Liver (tissue), 9 donors: Measurements from ENCODE around the gene SYNJ2. TPM values are rescaled to one million over a fixed set of nuclear protein-coding genes. Genes with fewer than 3 reads are reported as not detected.

ENCODE experiments used
- DNase-seq: peaks from one replicate; pipeline ENCODE4 v3.0.0-alpha.2; 2017; ENCODE audit warnings: low spot score
- H3K27ac ChIP-seq, 2 donors: one replicate each; pipeline ENCODE4 v1.7.0; 2013; ENCODE audit warnings: inconsistent platforms in 2 of 2, low read length in 2 of 2, control low read depth in 1 of 2, low read depth in 1 of 2, mild to moderate bottlenecking in 1 of 2
- H3K27me3 ChIP-seq, 4 donors: one replicate each; pipeline versions ENCODE4 v1.6.1 to v1.7.0; 2013; ENCODE audit warnings: low read length in 3 of 4, inconsistent platforms in 1 of 4, mild to moderate bottlenecking in 1 of 4, moderate library complexity in 1 of 4; ENCODE audit not compliant: control insufficient read depth in 4 of 4, insufficient read depth in 4 of 4
- H3K36me3 ChIP-seq, 4 donors: one replicate each; pipeline versions ENCODE4 v1.6.1 to v1.7.0; 2013; ENCODE audit warnings: low read length in 3 of 4, mild to moderate bottlenecking in 3 of 4, low read depth in 1 of 4, moderate library complexity in 1 of 4; ENCODE audit not compliant: control insufficient read depth in 4 of 4, insufficient read depth in 3 of 4
- H3K4me1 ChIP-seq, 4 donors: one replicate each; pipeline versions ENCODE4 v1.6.1 to v1.7.0; 2013; ENCODE audit warnings: low read length in 3 of 4, mild to moderate bottlenecking in 3 of 4, moderate library complexity in 1 of 4; ENCODE audit not compliant: control insufficient read depth in 4 of 4, insufficient read depth in 4 of 4
- H3K4me3 ChIP-seq, 3 donors: one replicate each; pipeline versions ENCODE4 v1.6.1 to v1.7.0; 2013; ENCODE audit warnings: low read length in 3 of 3, control low read depth in 1 of 3, low read depth in 1 of 3, mild to moderate bottlenecking in 1 of 3
- H3K9ac ChIP-seq, 2 donors: one replicate each; pipeline ENCODE4 v1.7.0; 2013; ENCODE audit warnings: low read length in 2 of 2, mild to moderate bottlenecking in 2 of 2, moderate library complexity in 2 of 2, control low read depth in 1 of 2, low read depth in 1 of 2
- H3K9me3 ChIP-seq, 4 donors: one replicate each; pipeline versions ENCODE4 v1.6.1 to v1.7.0; 2013; ENCODE audit warnings: low read length in 3 of 4; ENCODE audit not compliant: control insufficient read depth in 4 of 4
- EGR1 ChIP-seq, 2 donors: IDR thresholded peaks; 2 replicates each; pipeline ENCODE4 v1.6.1; 2016 to 2018; ENCODE audit warnings: antibody characterized with exemption in 2 of 2, low read depth in 2 of 2
- FOXA1 ChIP-seq: IDR thresholded peaks from 2 replicates; pipeline ENCODE4 v1.6.1; 2016; ENCODE audit warnings: antibody characterized with exemption
- FOXA2 ChIP-seq: IDR thresholded peaks from 2 replicates; pipeline ENCODE4 v1.6.1; 2016; ENCODE audit warnings: antibody characterized with exemption
- GABPA ChIP-seq, 2 donors: IDR thresholded peaks in 1 of 2; conservative IDR thresholded peaks in 1 of 2; 2 replicates each; pipeline ENCODE4 v1.6.1; 2016; ENCODE audit warnings: antibody characterized with exemption in 2 of 2, mild to moderate bottlenecking in 1 of 2, moderate library complexity in 1 of 2
- HNF4G ChIP-seq: IDR thresholded peaks from 2 replicates; pipeline ENCODE4 v1.6.1; 2016; ENCODE audit warnings: antibody characterized with exemption
- JUND ChIP-seq, 2 donors: IDR thresholded peaks; 2 replicates each; pipeline ENCODE4 v1.6.1; 2016; ENCODE audit warnings: antibody characterized with exemption in 2 of 2
- NR2F2 ChIP-seq: IDR thresholded peaks from 2 replicates; pipeline ENCODE4 v1.6.1; 2016; ENCODE audit warnings: antibody characterized with exemption
- RAD21 ChIP-seq, 2 donors: IDR thresholded peaks; 2 replicates each; pipeline ENCODE4 v1.6.1; 2016; ENCODE audit warnings: antibody characterized with exemption in 2 of 2, mild to moderate bottlenecking in 2 of 2
- RXRA ChIP-seq, 2 donors: IDR thresholded peaks; 2 replicates each; pipeline ENCODE4 v1.6.1; 2017 to 2018; ENCODE audit warnings: antibody characterized with exemption in 2 of 2, mild to moderate bottlenecking in 1 of 2
- SP1 ChIP-seq: IDR thresholded peaks from 2 replicates; pipeline ENCODE4 v1.6.1; 2018; ENCODE audit warnings: antibody characterized with exemption, mild to moderate bottlenecking
- TAF1 ChIP-seq: conservative IDR thresholded peaks from 2 replicates; pipeline ENCODE4 v1.6.1; 2016; ENCODE audit warnings: antibody characterized with exemption, mild to moderate bottlenecking
- YY1 ChIP-seq: IDR thresholded peaks from 2 replicates; pipeline ENCODE4 v1.6.1; 2016; ENCODE audit warnings: antibody characterized with exemption, mild to moderate bottlenecking
- WGBS: extraction: QIAGEN DNeasy Blood & Tissue Kit; methylation state at CpG from one replicate; pipeline ENCODE4 v1.1.7; 2013; 5-methylcytosine and 5-hydroxymethylcytosine counted together
- polyA plus RNA-seq, 2 donors: library from polyadenylated mRNA; stranded (reverse) in 1 of 2; unstranded in 1 of 2; fragments of 200-250 nt in 1 of 2; fragments of >200 nt in 1 of 2; fragmentation: Nextera tagmentation in 1 of 2; extraction: Ambion mirVana in 1 of 2; gene quantifications; one replicate each; pipeline versions ENCODE4 v1.2.1 to v1.2.3, GENCODE V29; 2013 to 2015
- total RNA-seq, 2 donors: library from RNA; depleted of rRNA; stranded (reverse); fragments of >200 nt; gene quantifications; one replicate each; pipeline ENCODE4 v1.2.3, GENCODE V29; 2014
- TF ChIP-seq, protein P1 (sequence below): IDR thresholded peaks from 2 replicates; pipeline ENCODE4 v1.6.1; 2016; ENCODE audit warnings: antibody characterized with exemption, mild to moderate bottlenecking
- TF ChIP-seq, protein P2 (sequence below): IDR thresholded peaks from 2 replicates; pipeline ENCODE4 v1.6.1; 2016; ENCODE audit warnings: antibody characterized with exemption
- TF ChIP-seq, protein P3 (sequence below): IDR thresholded peaks from 2 replicates; pipeline ENCODE4 v1.6.1; 2016; ENCODE audit warnings: antibody characterized with exemption
- TF ChIP-seq, protein P4 (sequence below): IDR thresholded peaks from 2 replicates; pipeline ENCODE4 v1.6.1; 2016; ENCODE audit warnings: antibody characterized with exemption
- TF ChIP-seq, protein P5 (sequence below): fragments of 150-350 bp; IDR thresholded peaks from 2 replicates; pipeline ENCODE4 v1.5.1; 2017; ENCODE audit warnings: improper control_type of control experiment, low read depth, low read length; ENCODE audit not compliant: missing input control
- donor health status: healthy.
- donor health status: healthy.
- donor health status: healthy.
- donor health status: healthy.
- donor health status: healthy.

SYNJ2 gene
- total and polyA plus RNA-seq, 4 donors = 2.4 to 8.9 (median 3.2) TPM

DNA sequence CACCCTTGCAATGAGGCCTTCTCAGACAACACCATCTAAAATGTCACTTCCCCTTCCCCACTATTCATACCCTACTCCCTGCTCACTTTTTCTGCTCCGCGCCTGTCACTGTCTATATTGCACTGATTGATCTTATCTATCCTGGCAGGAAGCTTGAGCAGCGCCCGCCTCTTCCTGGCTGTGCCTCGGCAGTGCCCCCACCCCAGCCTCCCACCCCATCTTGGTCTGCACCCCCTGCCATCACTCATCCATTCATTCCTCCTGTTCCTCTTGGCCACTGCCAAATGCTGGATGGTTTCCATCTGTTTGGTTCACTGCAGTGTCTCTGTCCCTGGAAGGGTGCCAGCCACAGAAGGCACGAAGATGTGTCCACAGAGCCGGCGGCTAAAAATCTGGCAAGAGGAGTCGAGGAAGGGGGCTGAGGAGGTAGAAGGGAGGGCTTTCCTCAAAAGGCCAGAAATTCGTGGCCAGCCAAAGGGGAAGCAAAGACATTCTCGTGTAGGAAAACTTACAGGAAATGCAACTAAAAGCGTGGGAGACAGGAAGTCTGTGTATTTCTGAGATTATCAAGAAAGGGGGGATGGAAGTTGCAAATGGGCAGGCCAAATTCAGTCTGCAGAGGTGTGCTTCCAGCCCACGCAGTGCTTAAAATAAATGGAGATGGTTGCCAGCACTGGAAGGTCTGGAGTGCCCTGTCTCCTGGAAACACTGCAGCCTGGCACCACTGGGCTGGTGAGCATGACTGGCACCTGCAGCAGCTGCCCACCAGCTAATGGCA is 27.6 kb downstream of the SYNJ2 start:
- Histone ChIP-seq H3K4me1 (peaks cover 1 to 22% (median 13%) of the 10 kb centered on the region in 4 donors), H3K4me3 (no peak overlapping the region), H3K27ac (peak overlapping the region; percentile 48 to 58), H3K9me3 (peaks cover 0 to 2% (median 0%) of the 10 kb centered on the region in 4 donors), H3K27me3 (no peaks in the 10 kb centered on the region), H3K9ac (no peak overlapping the region), H3K36me3 (no peaks in the 10 kb centered on the region)
- no peak for DNase-seq
- TF ChIP-seq EGR1 (IDR thresholded peaks at IDR 0.05; ENCODE audit: low read depth in 2 of 2) = no peak
- TF ChIP-seq, protein P1, sequence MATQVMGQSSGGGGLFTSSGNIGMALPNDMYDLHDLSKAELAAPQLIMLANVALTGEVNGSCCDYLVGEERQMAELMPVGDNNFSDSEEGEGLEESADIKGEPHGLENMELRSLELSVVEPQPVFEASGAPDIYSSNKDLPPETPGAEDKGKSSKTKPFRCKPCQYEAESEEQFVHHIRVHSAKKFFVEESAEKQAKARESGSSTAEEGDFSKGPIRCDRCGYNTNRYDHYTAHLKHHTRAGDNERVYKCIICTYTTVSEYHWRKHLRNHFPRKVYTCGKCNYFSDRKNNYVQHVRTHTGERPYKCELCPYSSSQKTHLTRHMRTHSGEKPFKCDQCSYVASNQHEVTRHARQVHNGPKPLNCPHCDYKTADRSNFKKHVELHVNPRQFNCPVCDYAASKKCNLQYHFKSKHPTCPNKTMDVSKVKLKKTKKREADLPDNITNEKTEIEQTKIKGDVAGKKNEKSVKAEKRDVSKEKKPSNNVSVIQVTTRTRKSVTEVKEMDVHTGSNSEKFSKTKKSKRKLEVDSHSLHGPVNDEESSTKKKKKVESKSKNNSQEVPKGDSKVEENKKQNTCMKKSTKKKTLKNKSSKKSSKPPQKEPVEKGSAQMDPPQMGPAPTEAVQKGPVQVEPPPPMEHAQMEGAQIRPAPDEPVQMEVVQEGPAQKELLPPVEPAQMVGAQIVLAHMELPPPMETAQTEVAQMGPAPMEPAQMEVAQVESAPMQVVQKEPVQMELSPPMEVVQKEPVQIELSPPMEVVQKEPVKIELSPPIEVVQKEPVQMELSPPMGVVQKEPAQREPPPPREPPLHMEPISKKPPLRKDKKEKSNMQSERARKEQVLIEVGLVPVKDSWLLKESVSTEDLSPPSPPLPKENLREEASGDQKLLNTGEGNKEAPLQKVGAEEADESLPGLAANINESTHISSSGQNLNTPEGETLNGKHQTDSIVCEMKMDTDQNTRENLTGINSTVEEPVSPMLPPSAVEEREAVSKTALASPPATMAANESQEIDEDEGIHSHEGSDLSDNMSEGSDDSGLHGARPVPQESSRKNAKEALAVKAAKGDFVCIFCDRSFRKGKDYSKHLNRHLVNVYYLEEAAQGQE = no peak
- TF ChIP-seq, protein P2, sequence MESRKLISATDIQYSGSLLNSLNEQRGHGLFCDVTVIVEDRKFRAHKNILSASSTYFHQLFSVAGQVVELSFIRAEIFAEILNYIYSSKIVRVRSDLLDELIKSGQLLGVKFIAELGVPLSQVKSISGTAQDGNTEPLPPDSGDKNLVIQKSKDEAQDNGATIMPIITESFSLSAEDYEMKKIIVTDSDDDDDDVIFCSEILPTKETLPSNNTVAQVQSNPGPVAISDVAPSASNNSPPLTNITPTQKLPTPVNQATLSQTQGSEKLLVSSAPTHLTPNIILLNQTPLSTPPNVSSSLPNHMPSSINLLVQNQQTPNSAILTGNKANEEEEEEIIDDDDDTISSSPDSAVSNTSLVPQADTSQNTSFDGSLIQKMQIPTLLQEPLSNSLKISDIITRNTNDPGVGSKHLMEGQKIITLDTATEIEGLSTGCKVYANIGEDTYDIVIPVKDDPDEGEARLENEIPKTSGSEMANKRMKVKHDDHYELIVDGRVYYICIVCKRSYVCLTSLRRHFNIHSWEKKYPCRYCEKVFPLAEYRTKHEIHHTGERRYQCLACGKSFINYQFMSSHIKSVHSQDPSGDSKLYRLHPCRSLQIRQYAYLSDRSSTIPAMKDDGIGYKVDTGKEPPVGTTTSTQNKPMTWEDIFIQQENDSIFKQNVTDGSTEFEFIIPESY = no peak
- TF ChIP-seq RXRA (IDR thresholded peaks at IDR 0.05) = peak; percentile 6 to 9
- TF ChIP-seq, protein P3, sequence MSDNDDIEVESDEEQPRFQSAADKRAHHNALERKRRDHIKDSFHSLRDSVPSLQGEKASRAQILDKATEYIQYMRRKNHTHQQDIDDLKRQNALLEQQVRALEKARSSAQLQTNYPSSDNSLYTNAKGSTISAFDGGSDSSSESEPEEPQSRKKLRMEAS = no peak
- TF ChIP-seq JUND (IDR thresholded peaks at IDR 0.05) = no peak
- TF ChIP-seq NR2F2 = peak; percentile 35
- no peak for TF ChIP-seq FOXA1
- no peak for TF ChIP-seq SP1
- TF ChIP-seq TAF1 = no peak
- TF ChIP-seq HNF4G = no peak
- TF ChIP-seq YY1 = no peak
- WGBS = 36% methylated on average over 13 of the region's 13 CpGs

DNA sequence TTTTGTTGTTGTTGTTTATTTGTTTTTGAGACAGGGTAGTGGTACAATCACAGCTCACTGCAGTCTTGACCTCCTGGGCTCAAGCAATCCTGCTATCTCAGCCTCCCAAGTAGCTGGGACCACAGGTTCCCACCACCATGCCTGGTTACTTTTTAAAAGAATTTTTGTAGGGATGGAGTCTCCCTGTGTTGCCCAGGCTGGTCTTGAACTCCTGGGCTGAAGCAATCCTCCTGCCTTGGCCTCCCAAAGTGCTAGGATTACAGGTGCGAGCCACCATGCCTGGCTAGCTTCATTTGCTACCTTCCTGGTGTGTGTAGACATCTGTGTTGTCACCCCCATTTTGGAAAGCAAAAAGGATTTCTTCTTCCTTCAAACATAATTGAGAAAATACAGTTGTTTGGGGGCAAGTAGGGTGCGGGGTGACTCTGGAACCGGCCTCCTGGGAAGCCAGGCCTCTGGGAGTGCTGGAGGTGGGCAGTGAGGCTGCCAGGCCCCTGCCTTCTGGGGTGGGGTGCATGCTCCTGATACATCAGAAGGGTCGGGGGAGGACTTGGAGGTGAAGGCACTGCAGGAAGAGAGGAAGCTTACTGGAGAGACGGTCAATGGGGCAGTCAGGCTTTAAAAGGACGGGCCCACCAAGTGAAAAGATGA is 28.4 kb downstream of the SYNJ2 start:
- no peak for DNase-seq
- Histone ChIP-seq H3K27me3 (no peaks in the 10 kb centered on the region), H3K9me3 (peaks cover 0 to 2% (median 0%) of the 10 kb centered on the region in 4 donors), H3K4me3 (no peak overlapping the region), H3K36me3 (no peaks in the 10 kb centered on the region), H3K27ac (peak overlapping the region in 1 of 2 donors; percentile 58), H3K9ac (no peak overlapping the region), H3K4me1 (peaks cover 3 to 28% (median 13%) of the 10 kb centered on the region in 4 donors)
- 96% methylated on average over 6 of the region's 6 CpGs for WGBS
- TF ChIP-seq EGR1 (IDR thresholded peaks at IDR 0.05; ENCODE audit: low read depth in 2 of 2) (no peak), TAF1 (no peak), NR2F2 (no peak), GABPA (IDR thresholded peaks at IDR 0.05 in 1 of 2, conservative IDR thresholded peaks at IDR 0.05 in 1 of 2) (no peak), SP1 (no peak), HNF4G (no peak), FOXA2 (no peak), JUND (IDR thresholded peaks at IDR 0.05) (no peak), RAD21 (IDR thresholded peaks at IDR 0.05) (no peak), FOXA1 (no peak), YY1 (no peak)
- TF ChIP-seq, protein P4, sequence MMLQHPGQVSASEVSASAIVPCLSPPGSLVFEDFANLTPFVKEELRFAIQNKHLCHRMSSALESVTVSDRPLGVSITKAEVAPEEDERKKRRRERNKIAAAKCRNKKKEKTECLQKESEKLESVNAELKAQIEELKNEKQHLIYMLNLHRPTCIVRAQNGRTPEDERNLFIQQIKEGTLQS = no peak
- TF ChIP-seq, protein P1 = no peak
- TF ChIP-seq, protein P5, sequence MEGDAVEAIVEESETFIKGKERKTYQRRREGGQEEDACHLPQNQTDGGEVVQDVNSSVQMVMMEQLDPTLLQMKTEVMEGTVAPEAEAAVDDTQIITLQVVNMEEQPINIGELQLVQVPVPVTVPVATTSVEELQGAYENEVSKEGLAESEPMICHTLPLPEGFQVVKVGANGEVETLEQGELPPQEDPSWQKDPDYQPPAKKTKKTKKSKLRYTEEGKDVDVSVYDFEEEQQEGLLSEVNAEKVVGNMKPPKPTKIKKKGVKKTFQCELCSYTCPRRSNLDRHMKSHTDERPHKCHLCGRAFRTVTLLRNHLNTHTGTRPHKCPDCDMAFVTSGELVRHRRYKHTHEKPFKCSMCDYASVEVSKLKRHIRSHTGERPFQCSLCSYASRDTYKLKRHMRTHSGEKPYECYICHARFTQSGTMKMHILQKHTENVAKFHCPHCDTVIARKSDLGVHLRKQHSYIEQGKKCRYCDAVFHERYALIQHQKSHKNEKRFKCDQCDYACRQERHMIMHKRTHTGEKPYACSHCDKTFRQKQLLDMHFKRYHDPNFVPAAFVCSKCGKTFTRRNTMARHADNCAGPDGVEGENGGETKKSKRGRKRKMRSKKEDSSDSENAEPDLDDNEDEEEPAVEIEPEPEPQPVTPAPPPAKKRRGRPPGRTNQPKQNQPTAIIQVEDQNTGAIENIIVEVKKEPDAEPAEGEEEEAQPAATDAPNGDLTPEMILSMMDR = no peak
- TF ChIP-seq, protein P3 = no peak
